ENCODE results near the gene FCGR3A.
"Not testable (repeated sequence)": the region's sequence is repeated elsewhere in the genome, so short reads cannot be mapped to it uniquely, and the experiment has no call there.

FCGR3A gene

GRCh38 chr1:161513448-161513780 is 36.2 kb downstream of the FCGR3A start:
- in situ Hi-C loops (cut with MboI; ENCODE audit: low sequenced_read_pairs, unreplicated experiment); DNase-seq (ENCODE audit: low spot score): not testable (repeated sequence)

GRCh38 chr1:161512636-161513447 is 36.8 kb downstream of the FCGR3A start:
- in situ Hi-C loops (cut with MboI; ENCODE audit: low sequenced_read_pairs, unreplicated experiment); DNase-seq (ENCODE audit: low spot score): not testable (repeated sequence)

GRCh38 chr1:161511756-161512060 is 37.9 kb downstream of the FCGR3A start:
- in situ Hi-C loops (cut with MboI; ENCODE audit: low sequenced_read_pairs, unreplicated experiment): no loop called here
- no peak for TF ChIP-seq CTCF (IDR thresholded peaks at IDR 0.05; ENCODE audit: borderline replicate concordance, control extremely low read depth, extremely low read depth, insufficient read depth, missing control alignments)
- no peak for DNase-seq (ENCODE audit: low spot score)

- TF ChIP-seq CTCF (IDR thresholded peaks at IDR 0.05; ENCODE audit: borderline replicate concordance, control extremely low read depth, extremely low read depth, insufficient read depth, missing control alignments): no peak
- DNase-seq (ENCODE audit: low spot score): no peak
- in situ Hi-C loops (cut with MboI; ENCODE audit: low sequenced_read_pairs, unreplicated experiment): no loop called here
Observed at GRCh38 chr1:161511018-161511755, 38.4 kb downstream of the FCGR3A start.

GRCh38 chr1:161510477-161510876 is 39.1 kb downstream of the FCGR3A start:
- DNase-seq (ENCODE audit: low spot score): no peak
- in situ Hi-C loops (cut with MboI; ENCODE audit: low sequenced_read_pairs, unreplicated experiment): no loop called here
- TF ChIP-seq CTCF (IDR thresholded peaks at IDR 0.05; ENCODE audit: borderline replicate concordance, control extremely low read depth, extremely low read depth, insufficient read depth, missing control alignments): no peak

GRCh38 chr1:161506336-161507223 is 43.0 kb downstream of the FCGR3A start:
- peak; percentile 35 for DNase-seq (ENCODE audit: low spot score)
- TF ChIP-seq CTCF (IDR thresholded peaks at IDR 0.05; ENCODE audit: borderline replicate concordance, control extremely low read depth, extremely low read depth, insufficient read depth, missing control alignments): no peak
- in situ Hi-C loops (cut with MboI; ENCODE audit: low sequenced_read_pairs, unreplicated experiment): no loop called here

GRCh38 chr1:161505686-161506085 is 43.9 kb downstream of the FCGR3A start:
- DNase-seq (ENCODE audit: low spot score): no peak
- in situ Hi-C loops (cut with MboI; ENCODE audit: low sequenced_read_pairs, unreplicated experiment): no loop called here
- no peak for TF ChIP-seq CTCF (IDR thresholded peaks at IDR 0.05; ENCODE audit: borderline replicate concordance, control extremely low read depth, extremely low read depth, insufficient read depth, missing control alignments)

Data from GM13976 (cell line).